NK-92 (cell line): ENCODE data around the gene DACH1.
"Not testable (repeated sequence)": the region's sequence is repeated elsewhere in the genome, so short reads cannot be mapped to it uniquely, and the experiment has no call there.

Experiments used
- DNase-seq: peaks from one replicate; lab custom pipeline; 2025; ENCODE audit not compliant: unreplicated experiment; lab: John Stamatoyannopoulos, UW

DACH1 gene

DNA sequence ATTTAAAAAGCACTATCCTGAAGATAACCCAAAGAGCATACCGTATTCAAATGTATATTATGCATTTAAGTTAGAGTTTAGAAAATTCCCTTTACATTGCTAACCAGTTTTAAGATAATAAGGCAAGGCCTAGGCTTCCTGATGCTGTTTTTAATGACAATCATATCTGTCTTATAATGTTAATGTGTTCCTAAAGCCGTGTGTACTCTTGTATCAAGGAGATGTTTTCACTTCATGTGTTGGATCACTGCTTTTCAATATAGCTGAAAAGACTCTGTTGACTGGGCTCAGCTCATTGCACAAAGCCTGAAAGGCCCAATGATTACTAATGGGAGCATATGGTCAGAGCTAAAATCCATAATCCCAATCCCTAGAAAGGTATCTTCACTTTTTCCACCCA, 81.6 kb downstream of the DACH1 start:
- no peak for DNase-seq

DNA sequence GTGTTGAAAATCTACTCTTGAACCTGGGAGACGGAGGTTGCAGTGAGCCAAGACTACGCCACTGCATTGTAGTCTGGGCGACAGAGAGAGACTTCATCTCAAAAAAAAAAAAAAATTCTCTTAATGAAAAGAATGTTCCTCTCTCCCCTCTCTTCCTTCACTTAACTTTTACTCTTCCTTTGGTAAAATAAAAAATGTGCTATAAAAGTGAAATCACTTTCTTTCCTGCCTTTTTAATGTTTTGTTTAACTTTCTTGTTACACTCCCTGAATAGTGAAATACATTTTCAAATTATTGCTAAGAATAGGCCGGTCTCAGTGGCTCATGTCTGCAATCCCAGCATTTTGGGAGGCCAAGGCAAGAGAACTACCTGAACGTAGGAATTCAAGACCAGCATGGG, 86.5 kb downstream of the DACH1 start:
- no peak for DNase-seq

GRCh38 chr13:71778998-71779397, 88.0 kb downstream of the DACH1 start:
- DNase-seq: not testable (repeated sequence)

- DNase-seq: no peak
These were observed 91.0 kb downstream of the DACH1 start for GRCh38 chr13:71775966-71776365.

DNA sequence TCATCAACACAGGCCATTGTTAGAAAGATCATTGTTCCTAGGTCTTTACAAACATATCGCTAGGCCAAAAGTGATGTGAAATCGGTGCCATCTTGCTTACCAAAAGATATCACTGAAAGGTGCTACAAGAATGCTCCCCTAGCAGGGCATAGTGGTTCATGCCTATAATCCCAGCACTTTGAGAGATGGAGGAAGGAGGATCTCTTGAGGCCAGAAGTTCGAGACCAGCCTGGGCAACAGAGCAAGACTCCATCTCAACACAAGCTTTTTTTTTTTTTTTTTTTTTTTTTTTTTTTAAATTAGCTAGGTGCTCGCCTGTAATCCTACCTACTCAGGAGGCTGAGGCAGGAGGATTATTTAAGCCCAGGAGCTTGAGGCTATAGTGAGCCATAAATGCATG, 92.1 kb downstream of the DACH1 start:
- no peak for DNase-seq

- no peak for DNase-seq
These were observed 93.5 kb downstream of the DACH1 start for GRCh38 chr13:71773531-71773930.

DNA sequence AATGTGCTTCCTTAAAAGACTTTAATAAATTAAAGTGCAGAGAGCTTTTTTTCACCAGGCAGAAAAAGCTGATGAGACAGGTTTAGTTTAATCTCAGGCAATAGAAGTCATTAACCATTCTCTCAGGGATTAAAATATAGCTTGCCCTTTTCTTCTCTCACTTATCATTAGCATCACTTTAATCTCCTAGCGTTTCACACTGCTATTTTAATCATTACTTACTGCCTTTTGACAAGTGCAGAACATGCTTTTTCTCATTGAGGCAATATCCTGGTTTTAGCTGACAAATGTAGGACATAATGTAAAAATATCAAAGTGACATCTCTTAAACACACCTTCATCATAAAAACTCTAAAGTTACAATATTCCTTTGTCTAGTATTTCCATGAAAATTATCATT, 94.6 kb downstream of the DACH1 start:
- no peak for DNase-seq

- DNase-seq: no peak
These were observed 95.9 kb downstream of the DACH1 start for GRCh38 chr13:71771144-71771543.

GRCh38 chr13:71770710-71771109, 96.3 kb downstream of the DACH1 start:
- no peak for DNase-seq

DNA sequence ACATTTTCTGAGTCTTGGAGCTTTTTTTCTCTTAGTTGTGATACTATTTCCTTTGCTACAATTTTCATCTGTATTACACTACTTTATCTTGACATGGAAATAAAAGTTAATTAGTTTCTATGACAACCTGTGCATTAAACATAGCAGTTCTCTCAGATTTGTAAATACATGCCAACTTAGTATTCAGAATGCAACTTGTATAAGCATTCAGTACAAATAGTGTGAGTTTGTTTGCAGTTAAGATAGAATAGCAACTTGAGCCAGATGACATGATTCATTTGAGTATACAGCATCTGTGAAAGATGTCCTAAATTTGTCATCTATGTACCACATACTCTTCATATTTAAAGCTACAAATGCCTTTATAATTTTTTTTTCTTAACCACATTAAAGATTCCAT, 98.1 kb downstream of the DACH1 start:
- DNase-seq: no peak

DNA sequence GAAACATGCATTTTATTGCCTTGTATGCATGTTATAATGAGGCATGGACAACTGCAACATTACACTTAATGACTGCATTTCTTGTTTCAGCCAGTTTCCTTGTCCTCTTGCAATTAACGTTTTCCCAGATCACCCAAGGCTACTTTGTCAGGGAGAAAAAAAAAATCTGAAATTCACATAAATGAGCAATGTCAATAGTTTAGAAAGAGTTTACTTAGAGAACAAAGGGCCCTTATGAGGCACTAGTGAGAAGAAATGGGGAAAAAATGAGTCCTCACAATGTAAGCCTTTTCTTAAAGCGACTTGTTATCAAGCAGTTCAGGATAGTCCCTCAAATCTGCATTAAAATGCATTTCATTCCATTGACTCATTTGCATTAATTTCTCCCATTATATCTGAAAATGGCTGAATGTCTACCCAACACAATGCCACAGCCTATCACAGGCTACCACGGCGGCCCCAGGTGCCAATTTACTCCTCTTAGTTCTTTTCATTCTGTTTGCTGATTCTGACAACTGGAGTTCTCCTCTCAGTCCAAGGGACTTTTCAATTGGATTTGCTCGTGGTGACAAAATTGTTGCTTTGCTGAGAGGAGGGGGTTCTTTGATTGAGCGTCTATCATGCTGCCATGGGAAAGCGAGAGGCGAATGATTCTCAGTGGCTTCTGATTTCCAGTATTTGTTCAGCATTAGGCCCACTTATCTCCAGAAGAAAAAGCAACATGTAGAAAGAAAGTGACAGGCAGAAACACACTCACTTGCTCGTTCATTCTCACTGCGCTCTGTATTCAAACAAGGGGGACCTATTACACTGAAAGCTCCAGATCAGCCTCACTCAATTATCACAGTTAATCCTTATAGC, 107.1 kb downstream of the DACH1 start:
- DNase-seq: no peak

- DNase-seq: no peak
These were observed 108.2 kb downstream of the DACH1 start for GRCh38 chr13:71758828-71759227.

DNA sequence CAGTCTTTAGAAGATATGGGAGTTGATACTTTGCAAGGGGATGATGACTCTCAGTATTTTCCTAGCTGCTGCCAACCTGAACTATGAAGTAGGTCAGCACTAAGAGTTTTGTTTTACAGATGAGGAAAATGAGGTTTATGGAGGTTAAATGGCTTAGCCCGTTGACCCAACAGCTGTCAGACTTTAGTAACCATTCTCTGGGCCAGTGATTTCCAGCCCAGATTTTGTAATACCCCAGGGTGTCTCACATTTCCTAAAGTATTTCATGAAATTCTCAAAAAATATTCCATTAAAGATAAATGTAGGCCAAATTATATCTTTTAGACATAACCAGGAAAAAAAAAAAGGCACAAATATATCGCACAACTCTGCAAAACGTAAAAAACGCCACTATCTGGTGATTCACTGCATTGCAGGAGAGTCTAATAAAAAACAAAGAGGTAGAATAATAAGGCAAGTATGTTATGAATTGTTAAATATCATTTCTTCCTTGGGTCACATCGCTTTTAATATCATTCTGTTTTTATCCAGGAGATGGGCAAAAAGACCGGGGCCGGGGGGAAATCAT, 112.5 kb downstream of the DACH1 start:
- DNase-seq: no peak

- DNase-seq: no peak
These were observed 114.1 kb downstream of the DACH1 start for GRCh38 chr13:71752775-71753513.

DNA sequence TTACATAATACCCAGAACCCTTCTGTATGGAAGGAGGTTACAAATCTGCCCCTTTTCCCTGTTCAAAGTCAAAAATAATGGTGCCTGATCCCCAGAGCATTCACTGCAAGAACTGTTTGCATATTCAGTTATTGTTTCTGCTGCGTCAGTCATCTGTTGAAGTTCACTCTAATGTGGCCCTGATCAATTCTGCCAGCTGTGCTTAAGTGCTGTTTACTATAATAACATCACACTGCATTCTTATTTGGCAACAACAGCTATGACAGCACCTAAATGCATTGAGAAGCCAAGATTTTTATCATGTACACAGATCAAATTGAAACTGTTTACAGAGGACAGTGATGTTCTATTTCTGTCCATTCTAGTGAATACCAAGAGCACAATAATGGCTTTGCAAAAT, 115.9 kb downstream of the DACH1 start:
- DNase-seq: no peak

DNA sequence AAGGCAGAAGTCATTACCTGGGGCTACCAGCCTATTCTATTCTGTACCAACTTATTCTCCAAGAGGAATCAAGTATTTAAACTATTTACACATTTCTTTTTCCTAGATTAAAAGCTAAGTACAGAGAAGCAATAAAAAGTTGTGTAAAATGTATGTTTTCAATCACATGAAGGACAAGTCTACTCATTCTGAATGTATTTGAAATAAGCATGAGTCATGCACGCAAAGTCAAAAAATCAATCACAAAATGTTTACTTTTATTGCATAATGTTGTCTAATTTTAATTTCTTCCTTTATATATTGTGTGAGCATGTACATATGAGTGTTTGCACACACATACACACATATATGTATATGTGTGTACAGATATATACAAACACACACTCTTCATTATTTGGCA, 136.7 kb downstream of the DACH1 start:
- no peak for DNase-seq

DNA sequence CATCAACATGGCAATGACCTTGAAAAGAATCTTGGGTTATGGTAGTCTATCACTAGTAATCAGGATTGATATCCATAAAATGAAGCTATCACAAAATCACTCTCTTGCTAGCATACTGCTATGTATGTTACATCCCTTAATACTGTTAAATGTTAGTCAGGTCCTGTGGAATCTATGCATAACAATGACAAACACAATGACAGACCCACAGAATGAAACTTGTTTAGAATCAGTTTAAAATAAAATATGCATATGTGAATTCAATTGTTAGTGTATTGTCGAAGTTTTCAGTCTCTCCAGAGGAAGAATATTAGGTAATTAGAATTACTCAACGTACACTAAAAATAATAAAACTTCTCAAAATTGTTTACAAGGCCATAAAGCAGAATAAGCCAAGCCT, 137.6 kb downstream of the DACH1 start:
- no peak for DNase-seq

DNA sequence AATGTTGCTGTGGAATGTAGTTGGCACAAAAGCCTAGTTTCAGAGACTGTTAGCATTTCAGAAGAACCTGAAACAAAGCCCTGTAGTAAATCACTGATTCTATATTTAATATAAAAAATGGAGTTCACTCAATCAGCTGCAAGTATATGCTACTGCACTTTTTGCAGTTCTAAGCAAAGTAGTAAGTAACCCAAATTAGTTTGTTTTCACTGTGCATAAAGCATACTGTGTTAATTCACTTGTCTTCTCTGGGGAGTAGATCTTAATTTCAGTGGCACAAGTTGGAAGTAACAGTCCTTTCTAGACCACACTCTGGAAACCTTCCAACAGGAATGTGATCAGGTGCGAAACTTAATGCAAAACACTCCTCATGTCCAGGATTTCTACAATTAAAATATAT, 139.3 kb downstream of the DACH1 start:
- DNase-seq: no peak

- no peak for DNase-seq
These were observed 140.0 kb downstream of the DACH1 start for GRCh38 chr13:71727042-71727441.

DNA sequence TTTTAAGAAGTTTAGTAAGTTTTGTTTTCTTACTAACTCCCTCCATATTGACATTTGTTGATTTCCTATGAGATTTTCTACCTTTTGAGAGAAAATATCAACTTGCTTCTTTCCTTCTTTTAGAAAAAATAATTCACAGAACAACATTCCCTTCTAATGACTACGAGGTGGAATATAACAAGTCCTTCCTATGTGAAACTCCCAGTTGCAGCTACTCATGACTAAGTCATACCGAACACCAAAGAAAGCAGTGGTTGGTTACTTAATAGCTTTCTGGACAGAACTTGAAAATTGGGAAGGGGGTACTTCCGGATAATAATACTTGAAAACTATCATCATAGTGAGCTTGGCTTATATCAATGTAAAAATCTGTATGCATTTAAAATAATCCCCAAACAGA, 144.8 kb downstream of the DACH1 start:
- DNase-seq: no peak

GRCh38 chr13:71721104-71721503, 145.9 kb downstream of the DACH1 start:
- no peak for DNase-seq

GRCh38 chr13:71718931-71719330, 148.1 kb downstream of the DACH1 start:
- no peak for DNase-seq
